ENCODE data around the gene TRIM54. TPM values are rescaled to one million over a fixed set of nuclear protein-coding genes. Genes with fewer than 3 reads are reported as not detected.

Gene TRIM54
- total and polyA plus RNA-seq, 9 of the 15 experiments (the other 6 are each of a cell fraction or from before 2014, with no cell fraction given): not detected

- TF ChIP-seq PHF8 (IDR thresholded peaks at IDR 0.05; ENCODE audit: borderline replicate concordance, low read length) (no peak), ZNF354B (CRISPR knock-in tag; IDR thresholded peaks at IDR 0.05) (no peak), TRIM28 (IDR thresholded peaks at IDR 0.05) (no peak)
- TF ChIP-seq, protein P1, sequence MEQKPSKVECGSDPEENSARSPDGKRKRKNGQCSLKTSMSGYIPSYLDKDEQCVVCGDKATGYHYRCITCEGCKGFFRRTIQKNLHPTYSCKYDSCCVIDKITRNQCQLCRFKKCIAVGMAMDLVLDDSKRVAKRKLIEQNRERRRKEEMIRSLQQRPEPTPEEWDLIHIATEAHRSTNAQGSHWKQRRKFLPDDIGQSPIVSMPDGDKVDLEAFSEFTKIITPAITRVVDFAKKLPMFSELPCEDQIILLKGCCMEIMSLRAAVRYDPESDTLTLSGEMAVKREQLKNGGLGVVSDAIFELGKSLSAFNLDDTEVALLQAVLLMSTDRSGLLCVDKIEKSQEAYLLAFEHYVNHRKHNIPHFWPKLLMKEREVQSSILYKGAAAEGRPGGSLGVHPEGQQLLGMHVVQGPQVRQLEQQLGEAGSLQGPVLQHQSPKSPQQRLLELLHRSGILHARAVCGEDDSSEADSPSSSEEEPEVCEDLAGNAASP (IDR thresholded peaks at IDR 0.05): no peak
- TF ChIP-seq, protein P2, sequence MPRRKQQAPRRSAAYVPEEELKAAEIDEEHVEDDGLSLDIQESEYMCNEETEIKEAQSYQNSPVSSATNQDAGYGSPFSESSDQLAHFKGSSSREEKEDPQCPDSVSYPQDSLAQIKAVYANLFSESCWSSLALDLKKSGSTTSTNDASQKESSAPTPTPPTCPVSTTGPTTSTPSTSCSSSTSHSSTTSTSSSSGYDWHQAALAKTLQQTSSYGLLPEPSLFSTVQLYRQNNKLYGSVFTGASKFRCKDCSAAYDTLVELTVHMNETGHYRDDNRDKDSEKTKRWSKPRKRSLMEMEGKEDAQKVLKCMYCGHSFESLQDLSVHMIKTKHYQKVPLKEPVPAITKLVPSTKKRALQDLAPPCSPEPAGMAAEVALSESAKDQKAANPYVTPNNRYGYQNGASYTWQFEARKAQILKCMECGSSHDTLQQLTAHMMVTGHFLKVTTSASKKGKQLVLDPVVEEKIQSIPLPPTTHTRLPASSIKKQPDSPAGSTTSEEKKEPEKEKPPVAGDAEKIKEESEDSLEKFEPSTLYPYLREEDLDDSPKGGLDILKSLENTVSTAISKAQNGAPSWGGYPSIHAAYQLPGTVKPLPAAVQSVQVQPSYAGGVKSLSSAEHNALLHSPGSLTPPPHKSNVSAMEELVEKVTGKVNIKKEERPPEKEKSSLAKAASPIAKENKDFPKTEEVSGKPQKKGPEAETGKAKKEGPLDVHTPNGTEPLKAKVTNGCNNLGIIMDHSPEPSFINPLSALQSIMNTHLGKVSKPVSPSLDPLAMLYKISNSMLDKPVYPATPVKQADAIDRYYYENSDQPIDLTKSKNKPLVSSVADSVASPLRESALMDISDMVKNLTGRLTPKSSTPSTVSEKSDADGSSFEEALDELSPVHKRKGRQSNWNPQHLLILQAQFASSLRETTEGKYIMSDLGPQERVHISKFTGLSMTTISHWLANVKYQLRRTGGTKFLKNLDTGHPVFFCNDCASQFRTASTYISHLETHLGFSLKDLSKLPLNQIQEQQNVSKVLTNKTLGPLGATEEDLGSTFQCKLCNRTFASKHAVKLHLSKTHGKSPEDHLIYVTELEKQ (CRISPR knock-in tag; IDR thresholded peaks at IDR 0.05): no peak
- TF ChIP-seq, protein P3, sequence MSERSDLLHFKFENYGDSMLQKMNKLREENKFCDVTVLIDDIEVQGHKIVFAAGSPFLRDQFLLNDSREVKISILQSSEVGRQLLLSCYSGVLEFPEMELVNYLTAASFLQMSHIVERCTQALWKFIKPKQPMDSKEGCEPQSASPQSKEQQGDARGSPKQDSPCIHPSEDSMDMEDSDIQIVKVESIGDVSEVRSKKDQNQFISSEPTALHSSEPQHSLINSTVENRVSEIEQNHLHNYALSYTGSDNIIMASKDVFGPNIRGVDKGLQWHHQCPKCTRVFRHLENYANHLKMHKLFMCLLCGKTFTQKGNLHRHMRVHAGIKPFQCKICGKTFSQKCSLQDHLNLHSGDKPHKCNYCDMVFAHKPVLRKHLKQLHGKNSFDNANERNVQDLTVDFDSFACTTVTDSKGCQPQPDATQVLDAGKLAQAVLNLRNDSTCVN (CRISPR knock-in tag; IDR thresholded peaks at IDR 0.05): no peak
These were observed 29.9 kb downstream of the TRIM54 start (continued) for GRCh38 chr2:27312152-27312551.
